Neural progenitor cell (in vitro differentiated cells): Measurements from ENCODE around the gene RNFT2. TPM values are rescaled to one million over a fixed set of nuclear protein-coding genes. Genes with fewer than 3 reads are reported as not detected.

Source experiments
- DNase-seq: peaks from one replicate; pipeline ENCODE4 v3.0.0-alpha.2; 2016; ENCODE audit warnings: low spot score
- H2AFZ ChIP-seq: fragments of 200-600 bp; sonication (generic); replicated peaks from 2 replicates; pipeline ENCODE4 v1.6.1; 2016; ENCODE audit warnings: antibody characterized with exemption
- H3F3A ChIP-seq: fragments of 200-600 bp; sonication (generic); 2 replicates; pipeline ENCODE4 v1.6.1; 2016; ENCODE audit warnings: antibody characterized with exemption, low read depth
- H3K27ac ChIP-seq: fragments of 200-600 bp; sonication (generic); 2 replicates; pipeline ENCODE4 v1.5.1; 2016; ENCODE audit warnings: mild to moderate bottlenecking
- H3K27me3 ChIP-seq: fragments of 200-600 bp; sonication (generic); 2 replicates; pipeline ENCODE4 v1.6.1; 2016; ENCODE audit warnings: mild to moderate bottlenecking, moderate library complexity
- H3K36me3 ChIP-seq: fragments of 200-600 bp; sonication (generic); 2 replicates; pipeline ENCODE4 v1.5.1; 2016
- H3K4me1 ChIP-seq: fragments of 200-600 bp; sonication (generic); 2 replicates; pipeline ENCODE4 v1.6.1; 2016; ENCODE audit warnings: mixed run types
- H3K4me2 ChIP-seq: fragments of 200-600 bp; sonication (generic); 2 replicates; pipeline ENCODE4 v1.6.1; 2016
- H3K4me3 ChIP-seq: fragments of 200-600 bp; sonication (generic); 2 replicates; pipeline ENCODE4 v1.5.1; 2016
- H3K79me2 ChIP-seq: fragments of 200-600 bp; sonication (generic); 2 replicates; pipeline ENCODE4 v1.6.1; 2016; ENCODE audit warnings: low read depth
- H3K9ac ChIP-seq: fragments of 200-600 bp; sonication (generic); 2 replicates; pipeline ENCODE4 v1.6.1; 2016
- H3K9me3 ChIP-seq: fragments of 200-600 bp; sonication (generic); 2 replicates; pipeline ENCODE4 v1.5.1; 2016; ENCODE audit warnings: low read depth
- H4K20me1 ChIP-seq: fragments of 200-600 bp; sonication (generic); 2 replicates; pipeline ENCODE4 v1.6.1; 2016; ENCODE audit warnings: low read depth
- H3K27ac Mint-ChIP-seq: 3 replicates; pipeline ENCODE4 v1.8.0; 2021; ENCODE audit warnings: mixed read lengths
- H3K27me3 Mint-ChIP-seq: 2 replicates; pipeline ENCODE4 v1.8.0; 2022; ENCODE audit warnings: low read depth, mild to moderate bottlenecking, inconsistent platforms, moderate library complexity, mixed read lengths; ENCODE audit not compliant: insufficient read depth
- H3K36me3 Mint-ChIP-seq: 3 replicates; pipeline ENCODE4 v1.8.0; 2021; ENCODE audit warnings: mixed read lengths
- H3K4me1 Mint-ChIP-seq: 3 replicates; pipeline ENCODE4 v1.8.0; 2021; ENCODE audit warnings: mixed read lengths
- H3K4me3 Mint-ChIP-seq: 3 replicates; pipeline ENCODE4 v1.8.0; 2021; ENCODE audit warnings: mild to moderate bottlenecking, moderate library complexity, mixed read lengths
- H3K9me3 Mint-ChIP-seq: 3 replicates; pipeline ENCODE4 v1.8.0; 2020; ENCODE audit warnings: mixed read lengths
- CTCF ChIP-seq: fragments of 200-600 bp; sonication (generic); IDR thresholded peaks from 2 replicates; pipeline ENCODE4 v1.5.1; 2017; ENCODE audit warnings: antibody characterized with exemption, mild to moderate bottlenecking
- EZH2 ChIP-seq: fragments of 200-600 bp; sonication (generic); IDR thresholded peaks from 2 replicates; pipeline ENCODE4 v1.6.1; 2017; ENCODE audit warnings: antibody characterized with exemption, mild to moderate bottlenecking, moderate library complexity
- EZH2phosphoT487 ChIP-seq: fragments of 200-600 bp; sonication (generic); IDR thresholded peaks from 2 replicates; pipeline ENCODE4 v1.6.1; 2017; ENCODE audit warnings: antibody characterized with exemption
- total RNA-seq: library from RNA; depleted of rRNA; stranded (reverse); fragments of >200 nt; gene quantifications from 2 replicates; pipeline ENCODE4 v1.2.3, GENCODE V29; 2015; ENCODE audit warnings: low replicate concordance

Gene RNFT2
- total RNA-seq, result 26.9 and 30.8 TPM in 2 replicates

GRCh38 chr12:116737774-116738657, at the start of gene RNFT2, which contains the start of gene SPRING1:
Gene RNFT2 (plus strand): TSS chr12:116738315. CDS start chr12:116740498, 2,183 bp downstream.
Gene SPRING1 (minus strand): TSS chr12:116738069. CDS start chr12:116737900, 169 bp downstream.
- peak; percentile 99 for DNase-seq
- H3K79me2 ChIP-seq, result peaks cover 57% of the 10 kb centered on the region

GRCh38 chr12:116689521-116689920, 48.6 kb upstream of the RNFT2 start:
- Histone ChIP-seq H2AFZ (no peak overlapping the region), H3K36me3 (no peaks in the 10 kb centered on the region), H3K4me3 (no peak overlapping the region), H3K9ac (no peak overlapping the region), H3F3A (peaks cover 8% of the 10 kb centered on the region), H3K4me2 (no peak overlapping the region), H3K4me1 (peaks cover 31% of the 10 kb centered on the region), H3K27me3 (peaks cover 6% of the 10 kb centered on the region), H3K79me2 (no peaks in the 10 kb centered on the region), H3K9me3 (no peaks in the 10 kb centered on the region), H3K27ac (no peak overlapping the region), H4K20me1 (no peaks in the 10 kb centered on the region)
- no peaks in the 10 kb centered on the region for H3K9me3 Mint-ChIP-seq
- peaks cover 23% of the 10 kb centered on the region for H3K27me3 Mint-ChIP-seq
- DNase-seq, result no peak
- no peaks in the 10 kb centered on the region for H3K36me3 Mint-ChIP-seq
- H3K27ac Mint-ChIP-seq, result no peak overlapping the region
- H3K4me3 Mint-ChIP-seq, result no peak overlapping the region
- peaks cover 28% of the 10 kb centered on the region for H3K4me1 Mint-ChIP-seq
- no peak for TF ChIP-seq EZH2
- no peak for TF ChIP-seq CTCF
- no peak for TF ChIP-seq EZH2phosphoT487

More at GRCh38 chr12:116737774-116738657, at the start of gene RNFT2, which contains the start of gene SPRING1:
- H3K36me3 ChIP-seq, result no peaks in the 10 kb centered on the region
- no peak within 1 kb of the TSS for H3K27ac ChIP-seq
- H3K9ac ChIP-seq, result peak within 1 kb of the TSS; percentile 57
- peaks cover 28% of the 10 kb centered on the region for H3K4me1 Mint-ChIP-seq
- peaks cover 10% of the 10 kb centered on the region for H3K36me3 Mint-ChIP-seq
- peaks cover 13% of the 10 kb centered on the region for H3K4me1 ChIP-seq
- H3K9me3 Mint-ChIP-seq, result no peaks in the 10 kb centered on the region
- peak within 1 kb of the TSS; percentile 74 for H3K4me3 ChIP-seq
- TF ChIP-seq EZH2phosphoT487 (no peak), CTCF (peak; percentile 44)
- peak within 1 kb of the TSS; percentile 97 for H2AFZ ChIP-seq
- H3F3A ChIP-seq, result peaks cover 5% of the 10 kb centered on the region
- no peaks in the 10 kb centered on the region for H3K9me3 ChIP-seq
- H3K27me3 Mint-ChIP-seq, result no peaks in the 10 kb centered on the region
- H3K27me3 ChIP-seq, result no peaks in the 10 kb centered on the region
- peak within 1 kb of the TSS; percentile 77 for H3K27ac Mint-ChIP-seq
- H3K4me3 Mint-ChIP-seq, result peak within 1 kb of the TSS; percentile 97
- H3K4me2 ChIP-seq, result peak within 1 kb of the TSS; percentile 95
- H4K20me1 ChIP-seq, result peaks cover 25% of the 10 kb centered on the region

- no peaks in the 10 kb centered on the region for H3K9me3 ChIP-seq
- H3K79me2 ChIP-seq, result no peaks in the 10 kb centered on the region
- Mint-ChIP-seq H3K4me3 (no peak overlapping the region), H3K27me3 (peaks cover 30% of the 10 kb centered on the region), H3K9me3 (no peaks in the 10 kb centered on the region), H3K27ac (no peak overlapping the region), H3K36me3 (no peaks in the 10 kb centered on the region), H3K4me1 (peaks cover 35% of the 10 kb centered on the region)
- H3K4me3 ChIP-seq, result no peak overlapping the region
- H3K27ac ChIP-seq, result no peak overlapping the region
- no peak overlapping the region for H3K9ac ChIP-seq
- H3K27me3 ChIP-seq, result peaks cover 6% of the 10 kb centered on the region
- TF ChIP-seq EZH2, result no peak
- no peak for TF ChIP-seq EZH2phosphoT487
- no peak for TF ChIP-seq CTCF
- no peaks in the 10 kb centered on the region for H4K20me1 ChIP-seq
- peak; percentile 31 for DNase-seq
- no peaks in the 10 kb centered on the region for H3K36me3 ChIP-seq
- peak overlapping the region; percentile 21 for H3K4me2 ChIP-seq
- peaks cover 31% of the 10 kb centered on the region for H3K4me1 ChIP-seq
- H2AFZ ChIP-seq, result peak overlapping the region; percentile 27
- peaks cover 8% of the 10 kb centered on the region for H3F3A ChIP-seq
Measured at GRCh38 chr12:116689979-116690744, 48.0 kb upstream of the RNFT2 start.
